ENCODE measurements around the gene THADA.

THADA gene

DNA sequence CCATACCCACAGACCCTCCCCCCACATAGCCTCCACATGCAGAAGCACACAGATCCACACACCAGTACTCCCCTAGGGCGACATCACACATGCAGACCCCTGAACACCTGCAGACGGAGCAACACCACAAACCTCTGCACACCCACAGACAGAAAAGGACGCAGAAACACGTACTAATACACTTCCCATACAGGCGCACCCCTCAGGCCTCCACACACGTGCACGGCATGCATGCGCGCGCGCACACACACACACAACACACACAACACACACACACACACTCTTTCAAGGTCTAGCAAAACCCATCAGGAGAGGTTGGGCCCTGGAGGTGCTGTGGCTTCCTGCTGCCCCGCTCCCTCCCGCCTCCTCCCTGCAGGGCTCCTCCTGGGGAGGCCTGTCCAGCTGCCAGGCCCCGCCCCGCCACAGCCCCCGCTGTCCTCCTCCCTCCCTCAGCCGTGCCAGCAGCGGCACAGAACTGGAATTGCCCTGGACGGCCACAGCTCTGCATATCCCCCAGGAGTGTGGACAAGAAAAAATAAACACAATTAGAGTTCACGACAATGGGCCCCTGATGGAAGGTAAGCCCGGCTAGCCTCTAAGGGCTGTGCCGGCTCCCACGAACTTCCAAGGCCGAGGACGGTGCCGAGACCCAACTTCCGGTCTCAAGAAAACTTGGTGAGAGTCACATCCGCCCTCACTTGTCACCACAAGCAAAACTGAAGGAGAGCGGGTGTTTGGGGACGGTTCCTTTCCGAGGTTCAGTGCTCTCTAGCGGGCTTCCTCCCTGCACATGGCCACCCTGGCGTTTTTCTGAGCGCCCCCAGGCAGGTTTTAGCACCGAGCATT lies 376.2 kb downstream of the THADA start:
- DNase-seq: peak; percentile 86

DNA sequence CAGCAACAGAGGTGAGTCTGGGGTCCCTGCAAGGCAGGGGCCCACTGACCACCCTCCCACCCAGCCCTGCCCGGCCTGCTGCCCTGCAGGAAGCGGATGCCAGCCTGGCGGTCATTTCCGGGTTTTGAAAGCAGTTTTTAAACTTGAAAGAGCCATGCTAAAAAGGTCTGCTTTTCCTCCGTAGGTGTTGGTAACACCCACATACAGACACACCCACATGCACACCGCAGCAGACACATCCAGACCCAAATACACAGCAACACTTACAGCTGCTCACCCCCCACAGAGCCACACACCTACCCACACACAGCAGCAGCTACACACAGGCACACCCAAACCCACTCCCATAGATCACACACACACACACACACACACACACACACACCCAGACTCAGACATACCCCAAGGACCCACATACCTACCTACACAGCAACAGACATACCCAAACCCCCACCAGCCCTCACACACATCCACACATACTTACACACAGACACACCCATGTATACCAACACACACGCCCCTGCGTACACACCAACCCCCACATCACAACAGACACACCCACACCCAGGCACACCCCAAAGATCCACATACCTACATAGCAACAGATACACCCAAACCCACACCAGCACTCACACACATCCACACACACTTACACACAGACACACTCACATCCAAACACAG lies 377.0 kb downstream of the THADA start:
- no peak for DNase-seq

DNA sequence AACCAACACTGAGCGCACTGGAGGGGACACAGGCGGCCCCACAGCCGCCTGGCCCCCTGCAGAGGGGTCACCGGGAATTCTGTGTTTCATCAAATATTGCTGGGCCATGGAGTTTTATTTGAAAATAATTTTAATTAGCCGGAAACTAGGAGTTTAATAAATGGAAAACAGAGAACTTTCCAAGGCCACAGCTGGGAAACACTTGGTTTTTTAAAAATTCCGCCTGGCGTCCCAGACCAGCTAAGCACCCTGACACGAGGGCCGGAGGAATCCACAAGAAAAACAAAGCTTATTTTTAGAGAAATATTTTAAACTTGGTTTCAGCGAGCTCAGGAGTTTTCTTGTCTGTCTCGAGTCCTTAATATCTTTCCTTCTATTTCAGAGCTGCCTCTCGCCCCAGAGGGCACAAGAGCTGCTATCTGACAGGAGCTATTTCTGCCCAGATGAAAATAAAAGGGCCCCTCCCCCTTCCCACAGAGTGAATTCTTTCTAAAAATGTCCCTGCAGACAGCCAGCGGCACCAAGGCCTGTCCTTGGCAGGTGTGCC lies 377.6 kb downstream of the THADA start:
- DNase-seq: peak; percentile 86

DNA sequence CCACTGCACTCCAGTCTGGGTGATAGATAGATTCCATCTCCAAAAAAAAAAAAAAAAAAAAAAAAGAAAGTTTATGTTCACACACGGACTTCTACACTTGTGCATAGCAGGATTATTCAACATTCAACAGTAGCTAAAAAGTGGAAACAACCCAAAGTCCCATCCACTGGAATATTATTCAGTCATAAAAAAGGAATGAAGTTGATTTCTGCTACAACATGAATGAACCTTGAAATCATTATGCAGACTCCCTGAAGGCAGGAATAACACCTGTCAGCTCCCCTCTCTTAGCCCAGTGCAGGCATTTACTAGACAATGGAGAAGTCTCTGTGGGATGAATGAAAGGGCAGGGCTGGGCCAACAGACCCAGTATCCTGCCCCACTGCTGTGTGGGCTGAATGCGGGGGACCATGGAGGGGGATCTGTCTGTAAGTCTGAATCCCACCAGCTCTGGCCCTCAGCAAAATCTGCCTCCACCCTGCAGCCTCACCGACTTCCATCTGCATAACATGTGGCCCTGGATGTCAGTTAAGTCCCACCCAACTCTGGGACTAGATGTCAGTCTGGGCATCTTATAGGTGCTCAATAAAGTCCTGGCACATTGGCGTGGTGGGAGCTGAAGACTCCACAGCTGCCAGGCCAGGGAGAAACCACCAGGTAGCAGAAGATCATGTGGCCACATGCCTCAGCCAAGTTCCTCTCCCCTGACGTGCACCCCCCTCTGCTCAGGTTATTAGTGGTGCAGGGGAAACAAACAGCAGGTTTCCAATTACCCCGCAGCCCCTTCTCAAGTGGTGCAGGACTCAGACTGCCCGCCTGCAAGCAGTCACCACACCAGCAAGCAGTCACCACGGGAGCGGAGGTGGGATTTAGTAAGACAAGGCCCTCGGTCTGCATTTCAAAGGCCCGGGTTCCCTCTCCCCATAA lies 378.3 kb downstream of the THADA start:
- no peak for DNase-seq

DNA sequence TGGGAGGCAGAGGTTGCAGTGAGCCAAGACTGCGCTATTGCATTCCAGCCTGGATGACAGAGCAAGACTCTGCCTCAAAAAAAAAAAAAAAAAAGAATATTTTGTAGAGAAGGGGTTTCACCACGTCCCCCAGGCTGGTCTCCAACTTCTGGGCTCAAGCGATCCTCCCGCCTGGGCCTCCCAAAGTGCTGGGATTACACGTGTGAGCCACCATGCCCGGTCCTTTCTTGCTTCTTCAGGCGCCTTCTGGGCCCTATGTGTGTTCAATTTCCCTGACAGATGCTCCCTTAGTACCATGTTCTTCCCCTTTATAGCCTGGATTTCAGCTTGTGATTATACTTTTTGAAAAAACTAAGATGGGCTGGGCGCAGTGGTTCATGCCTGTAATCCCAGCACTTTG lies 379.2 kb downstream of the THADA start:
- DNase-seq: no peak

DNA sequence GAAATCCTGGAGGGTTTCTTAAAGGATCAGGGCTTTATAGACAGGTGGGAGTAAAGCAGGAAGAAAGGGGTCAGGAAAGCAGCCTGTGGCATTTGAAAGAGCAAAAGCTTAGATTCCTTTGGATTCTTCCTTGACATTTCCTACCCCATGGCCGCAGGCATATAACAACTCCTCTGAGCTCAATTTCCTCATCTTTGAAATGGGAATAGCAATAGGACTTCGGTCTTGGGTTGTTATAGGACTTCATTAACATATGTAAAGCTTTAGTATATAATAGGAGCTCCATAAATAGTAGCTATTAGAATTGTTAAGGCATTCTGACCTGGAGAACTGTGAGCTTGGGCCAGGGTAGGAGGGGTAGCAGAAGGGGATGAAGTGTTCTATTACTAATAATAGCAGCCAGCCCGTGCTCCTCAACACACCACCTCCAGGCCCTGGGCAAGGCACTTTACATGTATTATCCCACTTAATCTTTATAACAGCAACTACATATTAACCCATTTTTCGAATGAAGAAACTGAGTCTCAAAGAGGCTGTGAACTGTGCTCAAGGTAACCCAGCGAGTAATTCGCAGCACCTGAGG lies 380.1 kb downstream of the THADA start:
- DNase-seq: no peak

DNA sequence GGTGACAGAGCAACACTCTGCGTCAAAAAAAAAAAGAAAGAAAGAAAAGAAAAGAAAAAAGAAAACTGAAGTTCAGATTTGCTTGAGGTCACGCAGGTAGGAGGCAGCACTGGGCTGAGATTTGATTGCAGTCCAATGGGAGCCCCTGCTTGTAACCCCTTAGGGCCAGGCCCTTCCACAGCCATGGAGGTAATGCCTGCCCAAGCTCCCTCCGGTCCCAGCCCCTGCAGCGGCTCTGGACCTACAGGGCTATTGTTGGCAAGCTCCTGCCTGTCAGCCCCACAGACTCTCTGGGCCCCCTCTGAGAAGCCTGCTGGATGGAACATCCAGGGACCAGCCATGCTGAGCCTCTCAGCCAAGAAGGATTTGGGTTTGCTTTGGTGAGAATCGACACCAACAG lies 381.6 kb downstream of the THADA start:
- no peak for DNase-seq

DNA sequence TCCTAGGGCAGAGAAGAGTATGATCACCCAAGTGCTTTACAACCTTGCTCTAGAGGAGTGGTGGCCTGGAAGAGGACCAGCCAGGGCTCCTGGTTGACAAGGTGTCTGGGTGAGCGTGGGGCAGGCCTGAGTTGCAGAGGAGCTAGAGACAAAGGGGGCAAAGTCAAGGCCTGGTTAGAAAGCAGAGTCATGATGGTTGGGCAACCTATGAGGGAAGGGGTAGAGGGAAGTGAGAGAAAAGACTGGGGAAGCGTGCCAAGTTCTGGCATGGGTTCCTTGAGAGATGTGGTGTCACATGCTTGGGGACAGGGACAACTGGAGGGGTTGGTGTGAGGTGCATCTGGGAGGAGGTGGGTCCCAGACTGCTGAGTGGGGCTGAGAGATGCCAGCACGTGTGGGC lies 382.9 kb downstream of the THADA start:
- no peak for DNase-seq

DNA sequence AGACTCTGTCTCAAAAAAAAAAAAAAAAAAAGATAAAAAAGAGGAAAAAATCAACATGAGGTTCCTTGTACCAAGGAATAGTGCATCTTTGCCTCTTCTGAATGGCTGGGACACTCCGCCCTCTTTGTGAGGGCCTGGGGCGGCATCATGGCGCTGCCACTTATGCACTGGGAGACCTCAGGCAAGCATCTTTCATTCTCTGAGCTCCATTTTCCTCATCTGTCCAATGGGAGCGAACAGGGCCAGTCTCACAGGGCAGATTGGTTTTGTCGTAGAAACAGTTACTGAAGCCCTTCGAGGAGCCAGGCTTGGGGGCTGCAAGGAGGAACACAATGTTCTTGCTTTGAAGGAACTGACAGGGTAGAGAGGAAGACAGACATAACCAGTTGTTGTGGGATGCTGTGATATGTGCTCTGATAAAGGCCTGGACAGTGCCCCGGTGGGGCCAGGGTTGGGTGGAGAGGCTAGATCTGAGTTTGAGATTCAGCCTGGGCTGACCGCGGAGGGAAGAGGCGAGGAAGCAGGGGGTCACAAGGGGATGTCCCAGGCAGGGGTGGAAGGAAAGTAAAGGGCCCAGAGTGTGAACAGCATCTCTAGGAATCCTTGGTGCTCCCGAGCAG lies 383.5 kb downstream of the THADA start:
- no peak for DNase-seq

DNA sequence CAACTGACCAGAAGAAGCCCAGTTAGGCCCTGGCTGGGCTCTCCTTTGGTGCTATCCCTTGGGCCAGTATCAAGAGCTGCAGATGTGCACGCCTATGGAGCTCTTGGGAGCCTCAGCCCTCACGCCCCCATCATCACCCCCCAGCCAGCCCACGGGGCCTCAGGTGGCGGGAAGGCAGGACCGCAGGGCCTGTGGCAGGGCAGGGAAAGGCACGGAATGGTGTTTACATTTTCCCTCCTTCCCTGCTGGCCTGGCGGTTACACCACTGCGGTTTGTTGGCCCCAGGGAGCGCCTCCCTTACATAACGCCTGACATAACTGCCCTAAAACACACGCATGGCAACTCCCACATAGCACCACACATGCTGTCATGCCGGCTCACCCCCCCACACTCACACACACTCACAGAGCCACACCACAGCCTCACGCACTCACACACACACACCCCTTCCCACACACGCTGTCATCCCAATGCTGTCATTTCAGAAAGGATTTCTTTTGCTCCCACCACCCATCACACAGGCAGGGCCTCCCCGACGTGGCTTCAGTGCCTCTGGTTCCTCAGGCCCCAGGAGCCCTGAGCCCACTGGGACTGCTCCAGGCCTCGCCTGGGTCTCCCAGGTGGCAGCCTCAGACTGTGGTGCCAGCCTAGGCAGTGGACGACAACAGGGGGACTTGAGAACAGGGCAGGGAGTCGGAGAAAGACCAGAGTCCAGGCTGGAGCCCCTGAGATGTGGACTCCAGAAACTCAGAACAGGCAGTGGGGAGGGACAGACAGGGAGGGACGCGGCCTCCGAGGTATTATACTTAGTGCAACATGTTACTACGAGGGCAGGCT lies 385.2 kb downstream of the THADA start:
- DNase-seq: peak; percentile 81

DNA sequence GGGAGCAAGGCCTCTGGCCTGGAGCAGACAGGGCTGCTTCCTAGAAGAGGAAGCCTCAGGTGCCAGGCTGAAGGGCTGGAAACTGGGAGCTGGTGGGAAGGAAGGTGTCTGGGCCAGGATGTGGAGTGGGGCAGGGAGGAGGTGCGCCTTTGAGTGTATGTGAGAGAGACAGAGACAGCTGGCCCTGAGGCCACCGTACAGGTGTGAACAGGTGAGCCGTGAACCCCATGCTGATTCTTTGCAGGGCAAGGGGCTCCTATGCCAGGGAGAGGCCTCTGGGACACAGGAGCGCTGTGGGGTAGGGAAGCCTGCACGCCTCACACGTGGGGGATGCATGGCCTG lies 385.7 kb downstream of the THADA start:
- DNase-seq: no peak

DNA sequence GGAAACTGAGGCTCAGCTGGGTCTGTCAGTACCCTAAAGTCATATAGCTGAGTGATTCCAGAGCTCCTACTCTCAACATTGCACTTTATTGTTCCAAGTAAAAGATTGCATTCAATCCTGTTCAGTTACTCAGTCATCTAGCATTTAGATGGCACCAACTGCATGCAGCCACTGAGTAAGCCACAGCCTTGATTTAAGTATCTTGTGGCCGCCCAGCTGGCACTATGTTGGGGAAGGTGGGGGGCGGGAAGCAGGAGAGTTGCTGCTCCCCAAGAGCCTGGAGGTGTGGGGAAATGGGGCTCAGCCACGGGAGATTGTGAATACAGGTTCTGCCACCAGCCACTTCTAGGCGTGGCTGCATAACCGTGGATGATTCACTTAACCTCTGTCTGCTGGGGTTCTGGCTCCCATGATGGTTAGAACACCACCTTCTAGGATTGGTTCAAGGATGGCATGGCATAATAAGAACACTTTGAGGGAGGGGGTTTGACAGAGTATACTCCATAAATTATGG lies 386.6 kb downstream of the THADA start:
- DNase-seq: no peak

DNA sequence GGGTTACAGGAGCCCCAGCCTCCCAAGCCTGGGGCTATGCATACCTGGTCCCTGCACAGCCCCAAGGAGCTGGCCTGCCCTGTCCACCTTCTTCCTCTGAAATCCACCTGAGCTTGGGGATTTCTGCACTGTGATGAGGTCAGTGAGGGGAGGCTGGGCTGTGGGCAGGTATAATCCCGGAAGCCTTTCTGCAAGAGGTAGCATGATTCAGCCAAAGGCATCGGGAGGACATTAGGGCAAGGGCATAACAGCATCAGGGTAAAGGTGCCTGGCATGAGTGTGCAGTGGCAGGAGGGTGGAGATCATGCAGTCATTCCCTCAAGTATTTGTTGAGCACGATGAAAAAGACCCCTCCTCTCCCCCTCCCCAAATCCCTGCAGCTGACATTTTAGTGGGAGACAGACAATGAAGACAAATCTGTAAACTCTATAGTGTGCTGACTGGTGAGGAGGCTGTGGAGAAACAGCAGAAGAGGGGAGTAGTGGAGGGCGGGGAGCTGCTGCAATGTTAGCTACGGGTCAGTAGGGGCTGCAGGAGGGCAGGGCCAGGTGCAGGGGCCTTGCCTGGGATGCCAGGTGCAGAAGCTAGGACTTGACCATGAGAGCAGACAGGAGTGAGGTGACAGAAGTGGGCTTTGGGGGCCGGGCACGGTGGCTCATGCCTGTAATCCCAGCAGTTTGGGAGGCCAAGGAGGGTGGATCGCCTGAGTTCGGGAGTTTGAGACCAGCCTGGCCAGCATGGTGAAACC lies 388.1 kb downstream of the THADA start:
- DNase-seq: no peak

DNA sequence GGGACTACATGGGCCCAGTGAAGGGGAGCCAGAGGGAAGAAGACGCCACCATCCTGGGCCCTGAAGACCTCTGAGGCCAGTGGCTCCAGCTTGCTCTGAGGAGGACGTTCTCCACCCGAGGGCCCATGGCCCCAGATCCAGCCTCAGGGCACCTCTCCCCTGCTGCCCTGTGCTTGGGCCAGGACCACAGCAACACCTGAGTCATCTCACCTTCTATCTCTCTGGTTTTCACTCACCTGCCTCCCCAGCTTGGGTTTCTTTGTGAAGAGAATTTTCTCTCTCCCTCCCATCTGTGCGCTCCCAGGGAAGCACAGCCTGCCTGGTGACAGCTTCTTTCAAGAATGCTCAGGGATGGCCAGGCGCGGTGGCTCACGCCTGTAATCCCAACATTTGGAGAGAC lies 389.2 kb downstream of the THADA start:
- DNase-seq: no peak

DNA sequence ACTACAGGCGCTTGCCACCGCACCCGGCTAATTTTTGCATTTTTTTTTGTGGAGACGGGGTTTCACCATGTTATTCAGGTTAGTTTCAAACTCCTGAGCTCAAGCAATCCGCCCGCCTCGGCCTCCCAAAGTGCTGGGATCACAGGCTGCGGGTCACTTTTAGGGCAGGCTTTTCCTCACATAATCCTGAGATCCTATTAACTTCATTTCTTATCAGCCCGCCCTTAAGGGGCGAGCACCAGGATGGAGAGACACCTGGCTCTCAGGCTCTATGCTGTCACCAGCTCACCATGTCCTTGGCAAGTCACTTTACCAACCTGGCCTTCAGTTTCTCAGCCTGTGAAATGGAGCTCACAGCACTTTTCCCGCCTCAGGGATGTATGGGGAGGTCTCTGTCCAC lies 392.5 kb downstream of the THADA start:
- no peak for DNase-seq

DNA sequence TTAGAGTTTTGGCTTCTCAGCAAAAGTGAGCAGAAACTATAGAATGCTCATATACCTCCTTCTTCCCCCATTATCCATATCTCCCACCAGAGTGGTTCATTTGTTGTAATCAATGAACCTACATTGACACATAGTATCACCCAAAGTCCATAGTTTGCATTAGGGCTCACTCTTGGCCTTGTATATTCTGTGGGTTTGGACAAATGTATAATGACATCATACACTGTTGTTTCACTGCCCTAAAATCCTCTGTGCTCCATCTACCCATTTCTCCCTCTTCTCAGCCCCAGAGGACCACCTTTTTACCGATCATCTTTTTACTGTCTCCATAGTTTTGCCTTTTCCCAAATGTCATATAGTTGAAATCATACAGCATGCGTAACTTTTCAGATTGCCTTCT lies 393.5 kb downstream of the THADA start:
- DNase-seq: no peak

DNA sequence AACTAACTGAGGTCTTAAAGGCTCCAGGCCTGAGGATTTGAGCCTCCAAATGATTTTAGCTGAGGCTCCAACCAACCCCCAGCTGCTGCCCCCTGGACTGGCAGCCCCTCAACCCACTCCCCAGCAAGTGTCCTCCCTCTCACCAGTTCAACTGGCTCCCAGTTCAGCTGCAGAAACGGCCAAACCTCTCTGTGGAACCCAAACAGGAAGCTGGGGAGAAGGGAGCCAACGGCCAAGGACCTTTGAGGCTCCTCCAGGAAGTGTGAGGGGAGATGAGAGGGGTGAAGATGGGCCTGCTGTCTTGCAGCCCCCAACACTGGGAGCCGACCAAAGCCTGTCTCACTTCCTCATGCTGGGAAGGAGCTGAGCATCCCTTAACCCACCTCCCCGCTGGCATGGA lies 394.3 kb downstream of the THADA start:
- DNase-seq: no peak

DNA sequence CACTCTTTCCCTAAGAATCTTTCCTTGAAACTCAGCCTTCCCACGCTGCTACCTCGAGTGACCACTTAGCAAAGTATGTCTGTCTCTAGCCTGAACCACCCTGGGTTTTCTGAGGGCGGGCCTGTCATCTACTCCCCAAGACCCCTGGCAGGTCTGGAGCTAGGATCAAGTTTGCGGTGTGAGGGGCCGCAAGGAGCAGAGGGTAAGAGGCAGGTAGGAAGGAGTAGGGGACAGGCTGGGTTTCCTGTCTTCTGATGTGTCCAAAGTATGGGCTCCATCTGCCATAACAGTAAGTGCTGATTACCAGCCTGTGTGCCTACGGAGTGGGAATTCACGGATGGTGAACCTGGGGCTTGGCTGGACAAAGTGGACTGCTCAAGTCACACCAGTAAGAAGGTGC lies 394.8 kb downstream of the THADA start:
- no peak for DNase-seq

DNA sequence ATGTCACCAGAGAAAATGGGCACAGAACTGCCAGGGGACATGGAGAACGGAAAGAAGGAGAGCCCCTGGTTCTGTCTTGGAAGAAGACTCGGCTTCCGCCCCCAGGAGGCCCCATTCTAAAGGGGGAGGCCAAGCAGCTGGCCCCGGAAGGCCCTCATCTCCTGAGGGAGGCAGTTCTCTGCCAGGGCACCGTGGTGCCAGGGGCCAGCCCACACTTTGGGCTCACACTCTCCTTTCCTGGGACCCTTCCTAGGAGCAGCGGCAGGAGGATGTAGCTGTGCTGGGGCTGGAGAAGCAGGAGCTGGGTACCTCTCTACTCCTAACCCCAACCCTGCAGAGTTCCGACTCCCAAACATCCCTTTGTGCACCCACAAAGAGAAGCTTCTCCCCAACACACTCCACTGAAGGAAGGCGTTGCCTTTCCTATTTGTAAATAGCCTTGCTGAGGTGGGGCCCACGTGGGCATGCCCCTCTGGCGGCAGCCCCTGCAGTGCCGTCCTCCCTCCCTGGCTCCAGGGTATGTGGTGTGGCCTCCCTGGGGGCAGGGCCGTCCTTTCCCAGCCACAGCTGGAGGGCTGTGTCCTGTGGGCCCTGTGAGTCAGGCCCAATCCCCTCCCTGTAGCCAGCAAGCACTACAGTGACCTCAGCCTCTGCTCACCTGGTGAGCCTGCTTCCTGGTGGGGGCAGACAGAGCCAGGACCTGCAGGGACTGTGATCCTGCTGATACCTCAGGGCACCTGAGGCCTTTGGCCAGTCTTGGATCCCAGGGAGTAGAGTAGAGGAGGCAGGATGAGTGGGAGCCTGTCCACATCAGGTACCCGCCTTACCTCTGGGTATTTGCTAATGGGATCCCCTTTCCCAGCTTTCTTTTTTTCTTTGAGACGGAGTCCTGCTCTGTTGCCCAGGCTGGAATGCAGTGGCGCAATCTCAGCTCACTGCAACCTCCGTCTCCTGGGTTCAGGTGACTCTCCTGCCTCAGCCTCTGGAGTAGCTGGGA lies 396.0 kb downstream of the THADA start:
- no peak for DNase-seq

All from fibroblast of skin of back (primary cell).